D721Med (cell line): ENCODE results near the gene UBA6.

Source experiments
- DNase-seq: peaks from one replicate; pipeline ENCODE4 v3.0.0; 2011; ENCODE audit warnings: low spot score; ENCODE audit not compliant: insufficient read length
- FAIRE-seq: peaks from 2 replicates; lab custom pipeline; 2011; peaks lifted over from hg19 to GRCh38; lab: Jason Lieb, UNC
- TF ChIP-seq, protein P1 (sequence below): IDR thresholded peaks from 2 replicates; pipeline ENCODE4 v1.5.1; 2012; ENCODE audit warnings: mild to moderate bottlenecking, control low read depth; ENCODE audit not compliant: insufficient read depth; ENCODE audit errors: missing control alignments

The UBA6 gene

GRCh38 chr4:67571975-67572374 is 129.0 kb downstream of the UBA6 start:
- no peak for DNase-seq
- TF ChIP-seq, protein P1, sequence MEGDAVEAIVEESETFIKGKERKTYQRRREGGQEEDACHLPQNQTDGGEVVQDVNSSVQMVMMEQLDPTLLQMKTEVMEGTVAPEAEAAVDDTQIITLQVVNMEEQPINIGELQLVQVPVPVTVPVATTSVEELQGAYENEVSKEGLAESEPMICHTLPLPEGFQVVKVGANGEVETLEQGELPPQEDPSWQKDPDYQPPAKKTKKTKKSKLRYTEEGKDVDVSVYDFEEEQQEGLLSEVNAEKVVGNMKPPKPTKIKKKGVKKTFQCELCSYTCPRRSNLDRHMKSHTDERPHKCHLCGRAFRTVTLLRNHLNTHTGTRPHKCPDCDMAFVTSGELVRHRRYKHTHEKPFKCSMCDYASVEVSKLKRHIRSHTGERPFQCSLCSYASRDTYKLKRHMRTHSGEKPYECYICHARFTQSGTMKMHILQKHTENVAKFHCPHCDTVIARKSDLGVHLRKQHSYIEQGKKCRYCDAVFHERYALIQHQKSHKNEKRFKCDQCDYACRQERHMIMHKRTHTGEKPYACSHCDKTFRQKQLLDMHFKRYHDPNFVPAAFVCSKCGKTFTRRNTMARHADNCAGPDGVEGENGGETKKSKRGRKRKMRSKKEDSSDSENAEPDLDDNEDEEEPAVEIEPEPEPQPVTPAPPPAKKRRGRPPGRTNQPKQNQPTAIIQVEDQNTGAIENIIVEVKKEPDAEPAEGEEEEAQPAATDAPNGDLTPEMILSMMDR = no peak
- FAIRE-seq = no peak

GRCh38 chr4:67570537-67570936 is 130.4 kb downstream of the UBA6 start:
- no peak for FAIRE-seq
- TF ChIP-seq, protein P1 = no peak
- DNase-seq = no peak

GRCh38 chr4:67568820-67569219 is 132.1 kb downstream of the UBA6 start:
- TF ChIP-seq, protein P1 = no peak
- DNase-seq (no peak), FAIRE-seq (no peak)

DNA sequence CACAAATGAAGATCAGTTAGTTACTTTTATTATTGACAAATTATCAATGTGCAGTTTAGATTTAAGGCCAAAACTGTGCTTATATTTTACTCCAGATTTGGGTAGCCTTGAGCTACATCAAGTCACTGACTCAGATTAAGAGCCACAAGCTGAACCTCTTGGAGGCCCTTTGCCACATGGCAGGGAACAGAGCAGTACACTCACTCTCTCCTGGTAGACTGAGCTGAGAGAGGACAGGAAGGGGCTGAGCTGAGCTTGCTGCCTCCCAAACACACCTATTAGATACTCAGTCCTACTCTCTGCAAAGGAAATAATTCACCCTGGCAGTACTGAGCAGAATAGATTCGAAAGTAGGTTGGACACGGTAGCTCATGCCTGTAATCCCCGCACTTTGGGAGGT is 134.6 kb downstream of the UBA6 start:
- TF ChIP-seq, protein P1 = no peak
- no peak for FAIRE-seq
- DNase-seq = no peak

DNA sequence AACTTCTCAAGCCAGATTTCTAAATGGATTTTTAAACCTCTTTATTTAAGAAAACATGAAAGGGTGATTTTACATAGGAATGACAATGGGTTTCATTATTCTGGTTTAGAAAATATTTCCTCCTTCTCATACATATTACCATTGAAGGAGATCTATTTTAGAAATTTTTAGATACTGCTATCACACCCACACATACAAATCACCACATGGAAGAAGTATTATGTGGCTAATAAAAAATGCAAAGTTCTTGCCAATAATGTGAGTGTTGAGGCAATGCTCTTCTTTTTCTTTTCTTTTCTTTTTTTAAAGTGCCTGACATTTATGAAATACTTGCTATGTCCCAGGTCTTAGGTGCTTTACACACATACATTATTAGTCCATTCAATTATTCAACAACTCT is 135.7 kb downstream of the UBA6 start:
- FAIRE-seq (no peak), DNase-seq (no peak)
- TF ChIP-seq, protein P1 = no peak
